Body of pancreas (tissue), 4 donors: ENCODE results near the gene MYOZ2. TPM values are rescaled to one million over a fixed set of nuclear protein-coding genes. Genes with fewer than 3 reads are reported as not detected.
"Not testable (repeated sequence)": the region's sequence is repeated elsewhere in the genome, so short reads cannot be mapped to it uniquely, and the experiment has no call there.

Experiments
- ATAC-seq: fragments of 150-250 bp; one replicate; pipeline ENCODE4 v1.9.1; 2016
- DNase-seq, 4 donors: peaks; one replicate each; pipeline ENCODE4 v3.0.0-alpha.2; 2019
- H3K27ac ChIP-seq, 4 donors: fragments of 200-600 bp; sonication (generic); 1 replicate in 3 of 4; 2 replicates in 1 of 4; pipeline versions ENCODE4 v1.5.1 to v1.6.1; 2016 to 2019; ENCODE audit warnings: mild to moderate bottlenecking in 1 of 4, mixed read lengths in 1 of 4, moderate library complexity in 1 of 4
- H3K27me3 ChIP-seq, 2 donors: fragments of 200-600 bp; sonication (generic); one replicate each; pipeline ENCODE4 v1.6.0; 2016; ENCODE audit warnings: mild to moderate bottlenecking in 1 of 2
- H3K36me3 ChIP-seq, 2 donors: fragments of 200-600 bp; sonication (generic); replicated peaks in 1 of 2; 2 replicates each; pipeline ENCODE4 v1.5.1; 2016; ENCODE audit warnings: low read depth in 2 of 2; ENCODE audit not compliant: insufficient read depth in 1 of 2
- H3K4me1 ChIP-seq: fragments of 200-600 bp; sonication (generic); one replicate; pipeline ENCODE4 v1.6.0; 2016
- H3K4me3 ChIP-seq, 2 donors: fragments of 200-600 bp; sonication (generic); 1 replicate in 1 of 2; 2 replicates in 1 of 2; pipeline ENCODE4 v1.5.1; 2016 to 2019
- H3K9me3 ChIP-seq, 3 donors: fragments of 200-600 bp; sonication (generic); 1 replicate in 2 of 3; 2 replicates in 1 of 3; pipeline ENCODE4 v1.5.1; 2016
- POLR2A ChIP-seq, 3 donors: fragments of 450-650 bp; IDR thresholded peaks; one replicate each; pipeline ENCODE4 v1.6.1; 2016; ENCODE audit warnings: antibody characterized with exemption in 3 of 3, mild to moderate bottlenecking in 2 of 3
- WGBS, 2 donors: methylation state at CpG; one replicate each; pipeline ENCODE4 v1.1.5; 2017; 5-methylcytosine and 5-hydroxymethylcytosine counted together
- intact Hi-C: fragments of 100-400 bp; cut with DNase I; formaldehyde crosslinking; loops from one replicate; pipeline ENCODE4 v1.15.1; 2023
- total RNA-seq, 2 donors: library from RNA; depleted of rRNA; stranded (reverse); fragments of >200 nt; gene quantifications; one replicate each; pipeline ENCODE4 v1.1.0, GENCODE V29; 2016
- TF ChIP-seq, protein P1 (sequence below), 7 experiments: fragments of 450-650 bp in 4 of 7; fragments of 200-600 bp in 3 of 7; sonication (generic) in 3 of 7; IDR thresholded peaks; one replicate each; pipeline ENCODE4 v1.5.1; 2016 to 2019; ENCODE audit warnings: antibody characterized with exemption in 7 of 7

Gene MYOZ2
- total RNA-seq, 2 donors from 2014 or later, result not detected

DNA sequence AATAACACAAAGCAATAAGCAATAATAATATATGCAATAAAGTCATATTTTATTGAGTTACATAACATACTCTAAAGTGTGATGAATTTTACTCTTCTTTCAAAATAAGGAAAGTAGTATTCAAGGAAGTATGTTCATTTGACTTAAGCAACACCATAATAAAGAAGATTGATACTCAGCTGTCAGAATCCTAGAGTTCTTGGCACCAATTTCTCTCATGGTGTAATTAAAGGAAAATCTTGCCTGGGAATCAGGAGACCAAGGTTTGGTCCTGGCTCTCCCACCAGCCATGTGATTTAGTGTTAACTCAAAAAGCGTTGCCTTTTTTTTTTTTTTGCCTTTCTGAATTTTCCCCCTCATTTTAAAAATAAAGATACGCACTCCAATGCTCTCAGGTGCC lies 17.1 kb downstream of the MYOZ2 start:
- intact Hi-C loops, result no loop called here
- Histone ChIP-seq H3K9me3 (no peaks in the 10 kb centered on the region), H3K4me3 (no peak overlapping the region), H3K27me3 (no peaks in the 10 kb centered on the region), H3K27ac (no peak overlapping the region), H3K4me1 (peaks cover 7% of the 10 kb centered on the region), H3K36me3 (no peaks in the 10 kb centered on the region)
- ATAC-seq (no peak), DNase-seq (no peak)
- no peak for TF ChIP-seq POLR2A (IDR thresholded peaks at IDR 0.05)
- TF ChIP-seq, protein P1, sequence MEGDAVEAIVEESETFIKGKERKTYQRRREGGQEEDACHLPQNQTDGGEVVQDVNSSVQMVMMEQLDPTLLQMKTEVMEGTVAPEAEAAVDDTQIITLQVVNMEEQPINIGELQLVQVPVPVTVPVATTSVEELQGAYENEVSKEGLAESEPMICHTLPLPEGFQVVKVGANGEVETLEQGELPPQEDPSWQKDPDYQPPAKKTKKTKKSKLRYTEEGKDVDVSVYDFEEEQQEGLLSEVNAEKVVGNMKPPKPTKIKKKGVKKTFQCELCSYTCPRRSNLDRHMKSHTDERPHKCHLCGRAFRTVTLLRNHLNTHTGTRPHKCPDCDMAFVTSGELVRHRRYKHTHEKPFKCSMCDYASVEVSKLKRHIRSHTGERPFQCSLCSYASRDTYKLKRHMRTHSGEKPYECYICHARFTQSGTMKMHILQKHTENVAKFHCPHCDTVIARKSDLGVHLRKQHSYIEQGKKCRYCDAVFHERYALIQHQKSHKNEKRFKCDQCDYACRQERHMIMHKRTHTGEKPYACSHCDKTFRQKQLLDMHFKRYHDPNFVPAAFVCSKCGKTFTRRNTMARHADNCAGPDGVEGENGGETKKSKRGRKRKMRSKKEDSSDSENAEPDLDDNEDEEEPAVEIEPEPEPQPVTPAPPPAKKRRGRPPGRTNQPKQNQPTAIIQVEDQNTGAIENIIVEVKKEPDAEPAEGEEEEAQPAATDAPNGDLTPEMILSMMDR (IDR thresholded peaks at IDR 0.05), result no peak
- 94 to 98% methylated on average over 2 of the region's 2 CpGs for WGBS, 2 donors

DNA sequence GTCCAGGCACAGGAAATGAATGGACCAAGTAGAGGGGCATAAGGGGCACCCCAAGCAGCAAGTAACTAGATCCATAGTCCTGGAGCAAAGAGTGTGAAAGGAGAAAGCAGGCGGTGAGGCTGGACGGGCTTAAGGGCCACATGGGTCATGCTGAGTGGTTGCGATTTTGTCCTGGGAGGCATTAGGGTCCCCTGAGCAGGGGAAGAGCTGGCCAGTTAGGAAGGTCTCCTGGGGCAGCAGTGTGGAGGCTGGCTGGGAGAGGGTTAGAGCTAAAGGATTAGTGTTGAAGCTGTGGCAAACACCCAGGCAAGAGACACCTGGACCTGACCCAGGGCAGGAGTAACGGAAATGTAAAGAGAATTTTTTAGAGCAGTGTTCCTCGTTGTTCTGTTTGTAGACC lies 26.5 kb downstream of the MYOZ2 start:
- Histone ChIP-seq H3K27me3 (no peaks in the 10 kb centered on the region), H3K36me3 (no peaks in the 10 kb centered on the region), H3K4me3 (no peak overlapping the region), H3K9me3 (no peaks in the 10 kb centered on the region), H3K27ac (no peak overlapping the region), H3K4me1 (no peaks in the 10 kb centered on the region)
- DNase-seq (no peak), ATAC-seq (no peak)
- intact Hi-C loops, result no loop called here
- 68 to 74% methylated on average over 5 of the region's 5 CpGs for whole genome bisulfite sequencing, 2 donors
- TF ChIP-seq, protein P1 (IDR thresholded peaks at IDR 0.05), result no peak
- TF ChIP-seq POLR2A (IDR thresholded peaks at IDR 0.05), result no peak

DNA sequence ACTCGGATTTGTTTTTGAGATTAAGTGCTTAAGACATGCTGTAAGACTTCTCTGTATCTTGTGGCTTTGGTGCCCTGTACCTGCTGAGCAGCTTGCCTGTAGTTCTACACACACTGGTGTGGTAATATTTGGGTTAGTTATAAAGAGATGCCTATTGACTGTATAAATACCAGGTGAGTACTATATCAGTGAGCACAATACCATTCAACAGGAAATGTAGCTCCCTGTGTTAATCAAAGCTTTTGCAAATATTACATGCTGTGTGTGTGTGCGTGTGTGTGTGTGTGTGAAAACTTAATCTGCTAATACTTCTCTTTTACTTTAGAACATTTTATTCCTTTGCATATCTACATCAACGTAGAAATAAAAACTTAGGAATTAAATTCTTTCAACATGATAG lies 30.1 kb downstream of the MYOZ2 start:
- no peak overlapping the region for H3K27ac ChIP-seq
- H3K27me3 ChIP-seq, result no peaks in the 10 kb centered on the region
- H3K9me3 ChIP-seq, result no peaks in the 10 kb centered on the region
- H3K36me3 ChIP-seq, result no peaks in the 10 kb centered on the region
- ATAC-seq, result no peak
- intact Hi-C loops, result no loop called here
- DNase-seq, result no peak
- no peaks in the 10 kb centered on the region for H3K4me1 ChIP-seq
- TF ChIP-seq, protein P1 (IDR thresholded peaks at IDR 0.05), result no peak
- TF ChIP-seq POLR2A (IDR thresholded peaks at IDR 0.05), result no peak
- no peak overlapping the region for H3K4me3 ChIP-seq
- WGBS, 2 donors, result 60 to 68% methylated on average over 3 of the region's 3 CpGs

DNA sequence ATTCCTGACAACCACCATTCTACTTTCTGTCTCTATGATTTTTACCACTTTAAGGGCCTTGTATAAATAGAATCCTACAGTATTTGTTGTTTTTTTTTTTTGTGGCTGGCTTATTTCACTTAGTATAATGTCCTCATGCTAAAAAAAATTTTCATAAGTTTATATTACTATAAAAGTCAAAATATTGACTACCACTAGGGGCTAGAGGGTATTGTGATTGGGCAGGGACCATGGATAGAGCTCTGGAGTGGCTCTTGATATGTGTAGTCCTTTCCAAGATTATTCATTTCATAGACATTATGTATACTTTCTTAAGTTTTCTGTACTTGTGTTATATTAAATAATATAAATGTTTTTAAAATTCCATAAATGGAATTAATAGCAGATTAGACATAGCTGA lies 34.6 kb downstream of the MYOZ2 start:
- H3K36me3 ChIP-seq, result no peaks in the 10 kb centered on the region

DNA sequence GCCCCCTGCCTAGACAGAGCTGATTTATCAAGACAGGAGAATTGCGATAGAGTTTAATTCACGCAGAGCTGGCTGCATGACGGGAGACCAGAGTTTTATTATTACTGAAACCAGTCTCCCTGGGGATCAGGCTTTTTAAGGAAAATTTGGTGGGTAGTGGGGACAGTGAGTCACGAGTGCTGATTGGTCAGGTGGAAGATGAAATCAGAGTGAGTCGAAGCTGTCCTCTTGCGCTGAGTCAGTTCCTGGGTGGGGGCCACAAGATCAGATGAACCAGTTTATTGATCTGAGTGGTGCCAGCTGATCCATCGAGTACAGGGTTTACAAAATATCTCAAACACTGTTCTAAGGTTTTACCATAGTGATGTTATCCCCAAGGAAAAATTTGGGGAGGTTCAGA lies 36.6 kb downstream of the MYOZ2 start:
- Histone ChIP-seq H3K4me1 (no peaks in the 10 kb centered on the region), H3K9me3 (no peaks in the 10 kb centered on the region), H3K27me3 (no peaks in the 10 kb centered on the region), H3K27ac (no peak overlapping the region), H3K36me3 (no peaks in the 10 kb centered on the region), H3K4me3 (no peak overlapping the region)
- WGBS, 2 donors, result 86 to 87% methylated on average over 7 of the region's 7 CpGs
- no peak for ATAC-seq
- TF ChIP-seq POLR2A (IDR thresholded peaks at IDR 0.05), result no peak
- TF ChIP-seq, protein P1 (IDR thresholded peaks at IDR 0.05), result no peak
- no peak for DNase-seq
- intact Hi-C loops, result no loop called here

More for the DNA sequence above, 34.6 kb downstream of the MYOZ2 start:
- no peak for ATAC-seq
- no peak overlapping the region for H3K27ac ChIP-seq
- no peaks in the 10 kb centered on the region for H3K27me3 ChIP-seq
- no peaks in the 10 kb centered on the region for H3K4me1 ChIP-seq
- no peak for DNase-seq
- intact Hi-C loops, result no loop called here
- no peaks in the 10 kb centered on the region for H3K9me3 ChIP-seq
- TF ChIP-seq, protein P1 (IDR thresholded peaks at IDR 0.05), result no peak
- TF ChIP-seq POLR2A (IDR thresholded peaks at IDR 0.05), result no peak
- no peak overlapping the region for H3K4me3 ChIP-seq

DNA sequence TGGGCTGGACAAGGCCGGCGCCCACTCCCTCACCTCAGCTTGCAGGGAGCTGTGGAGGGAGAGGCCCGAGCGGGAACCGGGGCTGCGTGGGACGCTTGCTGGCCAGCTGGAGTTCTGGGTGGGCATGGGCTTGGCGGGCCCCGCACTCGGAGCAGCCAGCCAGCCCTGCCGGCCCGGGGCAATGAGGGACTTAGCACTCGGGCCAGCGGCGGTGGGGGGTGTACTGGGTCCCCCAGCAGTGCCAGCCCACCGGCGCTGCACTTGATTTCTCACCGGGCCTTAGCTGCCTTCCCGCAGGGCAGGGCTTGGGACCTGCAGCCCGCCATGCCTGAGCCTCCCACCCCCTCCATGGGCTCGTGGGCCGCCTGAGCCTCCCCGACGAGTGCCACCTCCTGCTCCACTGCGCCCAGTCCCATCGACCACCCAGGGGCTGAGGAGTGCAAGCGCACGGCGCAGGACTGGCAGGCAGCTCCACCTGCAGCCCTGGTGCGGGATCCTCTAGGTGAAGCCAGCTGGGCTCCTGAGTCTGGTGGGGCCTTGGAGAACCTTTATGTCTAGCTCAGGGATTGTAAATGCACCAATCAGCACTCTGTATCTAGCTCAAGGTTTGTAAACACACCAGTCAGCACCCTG lies 38.2 kb downstream of the MYOZ2 start:
- H3K9me3 ChIP-seq, DNase-seq, ATAC-seq, H3K4me3 ChIP-seq, H3K27me3 ChIP-seq, H3K4me1 ChIP-seq, H3K36me3 ChIP-seq, H3K27ac ChIP-seq, intact Hi-C loops: not testable (repeated sequence)
- WGBS, 2 donors, result 90 to 95% methylated on average over 4 to 30 of the region's 30 CpGs
